ENCODE measurements around the gene SAMMSON.

The SAMMSON gene

GRCh38 chr3:70028361-70028760 lies 28.8 kb downstream of the SAMMSON start:
- TF ChIP-seq CTCF (IDR thresholded peaks at IDR 0.05; ENCODE audit: low read depth, low read length) (no peak), EZH2phosphoT487 (IDR thresholded peaks at IDR 0.05; ENCODE audit: low read depth) (no peak)
- Histone ChIP-seq H2AFZ (ENCODE audit: low read depth, low read length) (no peak overlapping the region), H3K27ac (ENCODE audit: low read length) (no peak overlapping the region), H3K4me3 (ENCODE audit: low read length) (no peak overlapping the region), H3K4me2 (ENCODE audit: low read length) (no peak overlapping the region), H3K36me3 (replicated peaks; ENCODE audit: low read depth, low read length) (no peaks in the 10 kb centered on the region), H3K9ac (ENCODE audit: low read length) (no peak overlapping the region), H3K9me3 (ENCODE audit: insufficient read depth, low read length) (no peaks in the 10 kb centered on the region), H3K79me2 (ENCODE audit: low read length) (no peaks in the 10 kb centered on the region), H3K27me3 (ENCODE audit: low read depth, low read length) (peaks cover 6% of the 10 kb centered on the region; the same call in 1 of the 2 replicates), H4K20me1 (ENCODE audit: insufficient read depth, low read length) (peaks cover under 1% of the 10 kb centered on the region; the same call in 1 of the 2 replicates), H3K4me1 (ENCODE audit: low read length) (no peaks in the 10 kb centered on the region)

GRCh38 chr3:70038693-70039092 lies 39.2 kb downstream of the SAMMSON start:
- no peaks in the 10 kb centered on the region for H3K79me2 ChIP-seq (ENCODE audit: low read length)
- H4K20me1 ChIP-seq (ENCODE audit: insufficient read depth, low read length): no peaks in the 10 kb centered on the region
- no peaks in the 10 kb centered on the region for H3K9me3 ChIP-seq (ENCODE audit: insufficient read depth, low read length)
- H3K27me3 ChIP-seq (ENCODE audit: low read depth, low read length): 0 out of 2 replicates have a peak, but pooled peaks cover 7% of the 10 kb centered on the region
- H3K27ac ChIP-seq (ENCODE audit: low read length): no peak overlapping the region
- no peak overlapping the region for H2AFZ ChIP-seq (ENCODE audit: low read depth, low read length)
- no peaks in the 10 kb centered on the region for H3K4me1 ChIP-seq (ENCODE audit: low read length)
- no peak overlapping the region for H3K4me3 ChIP-seq (ENCODE audit: low read length)
- no peak overlapping the region for H3K9ac ChIP-seq (ENCODE audit: low read length)
- H3K4me2 ChIP-seq (ENCODE audit: low read length): no peak overlapping the region
- H3K36me3 ChIP-seq (replicated peaks; ENCODE audit: low read depth, low read length): no peaks in the 10 kb centered on the region
- TF ChIP-seq CTCF (IDR thresholded peaks at IDR 0.05; ENCODE audit: low read depth, low read length) (no peak), EZH2phosphoT487 (IDR thresholded peaks at IDR 0.05; ENCODE audit: low read depth) (no peak)

GRCh38 chr3:70040386-70040785 lies 40.9 kb downstream of the SAMMSON start:
- Histone ChIP-seq H3K9ac (ENCODE audit: low read length) (no peak overlapping the region), H3K4me2 (ENCODE audit: low read length) (no peak overlapping the region), H4K20me1 (ENCODE audit: insufficient read depth, low read length) (no peaks in the 10 kb centered on the region), H3K27ac (ENCODE audit: low read length) (no peak overlapping the region), H3K9me3 (ENCODE audit: insufficient read depth, low read length) (no peaks in the 10 kb centered on the region), H3K4me3 (ENCODE audit: low read length) (no peak overlapping the region), H3K27me3 (ENCODE audit: low read depth, low read length) (0 out of 2 replicates have a peak, but pooled peaks cover 7% of the 10 kb centered on the region), H3K79me2 (ENCODE audit: low read length) (no peaks in the 10 kb centered on the region), H3K36me3 (replicated peaks; ENCODE audit: low read depth, low read length) (no peaks in the 10 kb centered on the region), H3K4me1 (ENCODE audit: low read length) (no peaks in the 10 kb centered on the region), H2AFZ (ENCODE audit: low read depth, low read length) (no peak overlapping the region)
- TF ChIP-seq CTCF (IDR thresholded peaks at IDR 0.05; ENCODE audit: low read depth, low read length) (no peak), EZH2phosphoT487 (IDR thresholded peaks at IDR 0.05; ENCODE audit: low read depth) (no peak)

- Histone ChIP-seq H3K4me1 (ENCODE audit: low read length) (no peaks in the 10 kb centered on the region), H3K27ac (ENCODE audit: low read length) (no peak overlapping the region), H3K4me3 (ENCODE audit: low read length) (no peak overlapping the region), H3K9me3 (ENCODE audit: insufficient read depth, low read length) (no peaks in the 10 kb centered on the region), H3K27me3 (ENCODE audit: low read depth, low read length) (0 out of 2 replicates have a peak, but pooled peaks cover 7% of the 10 kb centered on the region), H3K9ac (ENCODE audit: low read length) (no peak overlapping the region), H3K4me2 (ENCODE audit: low read length) (no peak overlapping the region), H4K20me1 (ENCODE audit: insufficient read depth, low read length) (no peaks in the 10 kb centered on the region), H3K79me2 (ENCODE audit: low read length) (no peaks in the 10 kb centered on the region), H2AFZ (ENCODE audit: low read depth, low read length) (no peak overlapping the region), H3K36me3 (replicated peaks; ENCODE audit: low read depth, low read length) (no peaks in the 10 kb centered on the region)
- no peak for TF ChIP-seq CTCF (IDR thresholded peaks at IDR 0.05; ENCODE audit: low read depth, low read length)
- no peak for TF ChIP-seq EZH2phosphoT487 (IDR thresholded peaks at IDR 0.05; ENCODE audit: low read depth)
These were observed 43.1 kb downstream of the SAMMSON start for GRCh38 chr3:70042641-70043040.

Data from OCI-LY3 (cell line).